Astrocyte (in vitro differentiated cells and primary cell): ENCODE measurements around the gene WNT8B.

Experiments used
- EZH2 ChIP-seq: IDR thresholded peaks from 2 replicates; pipeline ENCODE4 v1.6.1; 2012; ENCODE audit warnings: mild to moderate bottlenecking, low read length, inconsistent platforms; ENCODE audit not compliant: insufficient read depth
- TF ChIP-seq, protein P1 (sequence below): IDR thresholded peaks from 2 replicates; pipeline ENCODE4 v1.5.1; 2011; ENCODE audit warnings: low read depth, mild to moderate bottlenecking, inconsistent platforms, low read length, moderate library complexity; ENCODE audit not compliant: insufficient read depth

DNA sequence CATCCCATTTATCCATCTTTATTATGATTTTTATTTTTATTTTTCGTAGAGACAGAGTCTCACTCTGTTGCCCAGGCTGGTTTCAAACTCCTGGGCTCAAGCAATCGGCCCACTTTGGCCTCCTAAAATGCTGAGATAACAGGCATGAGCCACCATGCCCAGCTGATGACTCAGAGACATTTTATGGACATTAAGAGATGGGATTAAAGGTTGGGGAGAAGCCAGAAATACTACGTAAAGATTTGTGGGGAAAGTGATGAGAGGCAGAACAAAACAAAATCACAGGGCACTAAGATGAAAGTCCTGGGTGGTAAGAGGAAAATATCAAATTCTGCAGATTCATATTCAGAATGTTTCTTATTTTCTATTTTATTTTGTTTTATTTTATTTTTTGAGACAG, 7.6 kb downstream of the WNT8B start:
- TF ChIP-seq, protein P1, sequence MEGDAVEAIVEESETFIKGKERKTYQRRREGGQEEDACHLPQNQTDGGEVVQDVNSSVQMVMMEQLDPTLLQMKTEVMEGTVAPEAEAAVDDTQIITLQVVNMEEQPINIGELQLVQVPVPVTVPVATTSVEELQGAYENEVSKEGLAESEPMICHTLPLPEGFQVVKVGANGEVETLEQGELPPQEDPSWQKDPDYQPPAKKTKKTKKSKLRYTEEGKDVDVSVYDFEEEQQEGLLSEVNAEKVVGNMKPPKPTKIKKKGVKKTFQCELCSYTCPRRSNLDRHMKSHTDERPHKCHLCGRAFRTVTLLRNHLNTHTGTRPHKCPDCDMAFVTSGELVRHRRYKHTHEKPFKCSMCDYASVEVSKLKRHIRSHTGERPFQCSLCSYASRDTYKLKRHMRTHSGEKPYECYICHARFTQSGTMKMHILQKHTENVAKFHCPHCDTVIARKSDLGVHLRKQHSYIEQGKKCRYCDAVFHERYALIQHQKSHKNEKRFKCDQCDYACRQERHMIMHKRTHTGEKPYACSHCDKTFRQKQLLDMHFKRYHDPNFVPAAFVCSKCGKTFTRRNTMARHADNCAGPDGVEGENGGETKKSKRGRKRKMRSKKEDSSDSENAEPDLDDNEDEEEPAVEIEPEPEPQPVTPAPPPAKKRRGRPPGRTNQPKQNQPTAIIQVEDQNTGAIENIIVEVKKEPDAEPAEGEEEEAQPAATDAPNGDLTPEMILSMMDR = no peak
- no peak for TF ChIP-seq EZH2
